OCI-LY1 (cell line): ENCODE results near the gene TRIP13.

Experiments used
- H2AFZ ChIP-seq: fragments of 200-600 bp; sonication (generic), shearing (Covaris generic); 2 replicates; pipeline ENCODE4 v1.6.0; 2014; ENCODE audit warnings: antibody characterized with exemption, mild to moderate bottlenecking, low read length
- H3F3A ChIP-seq: fragments of 200-600 bp; sonication (generic), shearing (Covaris generic); 2 replicates; pipeline ENCODE4 v1.6.0; 2014; ENCODE audit warnings: mild to moderate bottlenecking, antibody characterized with exemption, low read length, moderate library complexity; ENCODE audit not compliant: insufficient read depth
- H3K27ac ChIP-seq: fragments of 200-600 bp; sonication (generic); 2 replicates; pipeline ENCODE4 v1.5.1; 2014; ENCODE audit warnings: low read length, mixed run types, mild to moderate bottlenecking, low read depth; ENCODE audit not compliant: poor library complexity, severe bottlenecking
- H3K27me3 ChIP-seq: fragments of 200-600 bp; sonication (generic); 2 replicates; pipeline ENCODE4 v1.6.0; 2014; ENCODE audit warnings: antibody characterized with exemption, mild to moderate bottlenecking, low read length, moderate library complexity; ENCODE audit not compliant: insufficient read depth
- H3K36me3 ChIP-seq: fragments of 200-600 bp; sonication (generic); 2 replicates; pipeline ENCODE4 v1.6.1; 2014; ENCODE audit warnings: mild to moderate bottlenecking, antibody characterized with exemption, low read length, moderate library complexity, mixed read lengths; ENCODE audit not compliant: insufficient read depth
- H3K4me1 ChIP-seq: fragments of 200-600 bp; sonication (generic); 2 replicates; pipeline ENCODE4 v1.5.1; 2014; ENCODE audit warnings: mild to moderate bottlenecking, low read length, moderate library complexity; ENCODE audit not compliant: insufficient read depth, severe bottlenecking
- H3K4me2 ChIP-seq: fragments of 200-600 bp; sonication (generic), shearing (Covaris generic); 2 replicates; pipeline ENCODE4 v1.6.1; 2014; ENCODE audit warnings: low read length
- H3K4me3 ChIP-seq: fragments of 200-600 bp; sonication (generic); 2 replicates; pipeline ENCODE4 v1.5.1; 2014; ENCODE audit warnings: low read length, low read depth, mild to moderate bottlenecking, mixed read lengths; ENCODE audit not compliant: poor library complexity, severe bottlenecking
- H3K79me2 ChIP-seq: fragments of 200-600 bp; shearing (Covaris generic); 2 replicates; pipeline ENCODE4 v1.6.1; 2016; ENCODE audit warnings: mixed run types, low read length, mixed read lengths; ENCODE audit not compliant: insufficient read depth
- H3K9ac ChIP-seq: fragments of 200-600 bp; sonication (generic), shearing (Covaris generic); 2 replicates; pipeline ENCODE4 v1.6.1; 2014; ENCODE audit warnings: mild to moderate bottlenecking, low read length, mixed read lengths
- H3K9me2 ChIP-seq: fragments of 200-600 bp; sonication (generic), shearing (Covaris generic); 2 replicates; pipeline ENCODE4 v1.6.1; 2014; ENCODE audit warnings: low read depth, mild to moderate bottlenecking, low read length, mixed read lengths
- H3K9me3 ChIP-seq: fragments of 200-600 bp; shearing (Covaris generic); 2 replicates; pipeline ENCODE4 v1.6.1; 2014; ENCODE audit warnings: low read length, mixed read lengths
- H4K20me1 ChIP-seq: fragments of 200-600 bp; sonication (generic), shearing (Covaris generic); 2 replicates; pipeline ENCODE4 v1.6.0; 2016; ENCODE audit warnings: mild to moderate bottlenecking, low read length; ENCODE audit not compliant: insufficient read depth
- EZH2 ChIP-seq: fragments of 200-600 bp; sonication (generic), shearing (Covaris generic); IDR thresholded peaks from 2 replicates; pipeline ENCODE4 v1.8.0; 2017; ENCODE audit warnings: borderline replicate concordance, mixed run types, mild to moderate bottlenecking, antibody characterized with exemption, low read length, moderate library complexity, mixed read lengths
- TF ChIP-seq, protein P1 (sequence below): fragments of 200-600 bp; sonication (generic), shearing (Covaris generic); IDR thresholded peaks from 2 replicates; pipeline ENCODE4 v1.5.1; 2017; ENCODE audit warnings: mild to moderate bottlenecking, antibody characterized with exemption, low read length, moderate library complexity, mixed read lengths

The TRIP13 gene

DNA sequence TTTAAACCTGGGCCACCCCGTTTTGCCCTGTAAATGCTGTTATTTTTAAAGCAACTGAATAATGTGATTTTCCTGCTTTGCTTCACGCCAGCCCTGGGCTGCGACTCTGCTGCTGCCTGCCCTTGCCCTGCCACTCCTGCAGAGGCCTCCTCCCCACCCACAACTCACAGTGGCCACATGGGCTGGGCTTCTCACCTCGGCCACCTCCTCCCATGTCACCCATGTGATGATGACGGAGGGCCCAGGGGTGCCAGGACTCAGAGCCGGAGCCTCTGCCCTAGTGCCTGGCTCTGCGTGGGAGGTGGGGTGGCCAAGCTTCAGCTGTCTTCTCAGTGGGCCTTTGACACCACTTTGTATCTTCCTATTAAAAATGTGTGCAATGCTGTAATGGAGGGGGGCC lies 67.9 kb downstream of the TRIP13 start:
- Histone ChIP-seq H3K4me1 (peaks cover 19% of the 10 kb centered on the region), H3F3A (no peaks in the 10 kb centered on the region), H3K4me3 (no peak overlapping the region), H3K9me2 (no peaks in the 10 kb centered on the region), H2AFZ (no peak overlapping the region), H3K79me2 (no peaks in the 10 kb centered on the region), H3K27me3 (no peaks in the 10 kb centered on the region), H3K9me3 (no peaks in the 10 kb centered on the region), H3K9ac (no peak overlapping the region), H4K20me1 (no peaks in the 10 kb centered on the region), H3K36me3 (no peaks in the 10 kb centered on the region), H3K27ac (no peak overlapping the region), H3K4me2 (no peak overlapping the region)
- no peak for TF ChIP-seq EZH2
- TF ChIP-seq, protein P1, sequence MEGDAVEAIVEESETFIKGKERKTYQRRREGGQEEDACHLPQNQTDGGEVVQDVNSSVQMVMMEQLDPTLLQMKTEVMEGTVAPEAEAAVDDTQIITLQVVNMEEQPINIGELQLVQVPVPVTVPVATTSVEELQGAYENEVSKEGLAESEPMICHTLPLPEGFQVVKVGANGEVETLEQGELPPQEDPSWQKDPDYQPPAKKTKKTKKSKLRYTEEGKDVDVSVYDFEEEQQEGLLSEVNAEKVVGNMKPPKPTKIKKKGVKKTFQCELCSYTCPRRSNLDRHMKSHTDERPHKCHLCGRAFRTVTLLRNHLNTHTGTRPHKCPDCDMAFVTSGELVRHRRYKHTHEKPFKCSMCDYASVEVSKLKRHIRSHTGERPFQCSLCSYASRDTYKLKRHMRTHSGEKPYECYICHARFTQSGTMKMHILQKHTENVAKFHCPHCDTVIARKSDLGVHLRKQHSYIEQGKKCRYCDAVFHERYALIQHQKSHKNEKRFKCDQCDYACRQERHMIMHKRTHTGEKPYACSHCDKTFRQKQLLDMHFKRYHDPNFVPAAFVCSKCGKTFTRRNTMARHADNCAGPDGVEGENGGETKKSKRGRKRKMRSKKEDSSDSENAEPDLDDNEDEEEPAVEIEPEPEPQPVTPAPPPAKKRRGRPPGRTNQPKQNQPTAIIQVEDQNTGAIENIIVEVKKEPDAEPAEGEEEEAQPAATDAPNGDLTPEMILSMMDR = no peak

DNA sequence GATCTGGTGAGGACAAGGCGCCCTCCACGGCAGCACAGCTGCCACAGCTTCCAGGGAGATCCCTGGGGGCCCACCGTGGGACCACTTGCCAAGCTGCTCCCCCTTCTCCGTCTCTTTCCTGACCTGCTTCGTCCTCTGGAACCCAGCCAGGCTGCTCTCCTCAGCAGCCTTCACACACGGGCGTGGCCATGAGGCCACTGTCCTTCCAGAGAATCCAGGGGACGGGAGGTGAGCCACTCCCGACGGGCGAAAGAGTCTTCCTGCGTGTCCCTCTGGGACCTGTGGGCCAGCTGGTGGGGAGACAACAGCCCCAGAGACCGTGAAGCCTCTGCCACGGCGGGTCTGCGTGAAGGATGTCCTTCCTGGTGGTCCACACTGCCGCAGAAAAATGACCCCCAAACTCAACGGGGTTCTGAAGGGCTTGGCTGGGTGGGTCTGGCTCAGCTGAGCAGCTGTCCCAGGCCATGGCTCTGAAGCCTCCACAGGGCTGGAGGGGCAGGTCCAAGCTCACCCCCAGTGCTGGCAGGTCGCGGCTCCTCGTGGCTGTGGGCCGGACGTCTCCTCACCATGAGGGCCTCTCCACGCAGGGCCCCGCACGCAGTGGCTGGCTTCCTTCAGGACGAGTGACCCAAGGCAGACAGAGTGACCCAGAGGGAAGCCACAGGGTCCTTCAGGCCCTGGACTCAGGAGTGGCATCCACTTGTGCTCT lies 68.5 kb downstream of the TRIP13 start:
- H3K27ac ChIP-seq = no peak overlapping the region
- peaks cover 19% of the 10 kb centered on the region for H3K4me1 ChIP-seq
- no peaks in the 10 kb centered on the region for H3K9me3 ChIP-seq
- H3K79me2 ChIP-seq = no peaks in the 10 kb centered on the region
- no peak overlapping the region for H3K4me2 ChIP-seq
- H4K20me1 ChIP-seq = no peaks in the 10 kb centered on the region
- no peaks in the 10 kb centered on the region for H3K9me2 ChIP-seq
- no peak overlapping the region for H2AFZ ChIP-seq
- no peaks in the 10 kb centered on the region for H3K36me3 ChIP-seq
- H3F3A ChIP-seq = no peaks in the 10 kb centered on the region
- TF ChIP-seq, protein P1 = no peak
- TF ChIP-seq EZH2 = no peak
- no peaks in the 10 kb centered on the region for H3K27me3 ChIP-seq
- no peak overlapping the region for H3K9ac ChIP-seq
- no peak overlapping the region for H3K4me3 ChIP-seq

DNA sequence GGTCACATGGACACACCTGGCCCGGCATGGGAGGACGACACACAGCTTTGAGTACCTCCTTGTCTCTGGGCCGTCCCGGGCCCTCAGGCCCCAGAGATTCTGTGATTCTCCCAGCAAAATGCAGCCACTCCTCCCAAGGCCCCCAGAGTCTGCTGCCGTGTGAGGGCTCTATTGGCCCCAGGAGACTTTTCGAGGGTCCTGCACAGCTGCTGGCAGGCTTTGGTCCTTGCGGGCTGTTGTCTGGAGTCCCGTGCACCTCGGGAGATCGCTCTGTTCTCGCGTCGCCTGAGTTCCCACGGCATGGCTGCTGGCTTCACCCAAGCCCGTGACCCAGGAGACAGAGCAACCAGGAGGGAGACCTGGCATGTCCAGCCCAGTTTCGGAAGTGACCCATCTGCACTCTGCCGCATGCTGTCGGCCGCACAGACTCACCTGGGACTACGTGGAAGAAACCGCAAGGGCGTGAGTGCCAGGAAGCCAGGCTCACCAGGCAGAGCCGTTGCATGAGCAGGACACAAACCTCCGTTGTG lies 69.1 kb downstream of the TRIP13 start:
- H4K20me1 ChIP-seq = no peaks in the 10 kb centered on the region
- H3F3A ChIP-seq = no peaks in the 10 kb centered on the region
- H3K4me3 ChIP-seq = no peak overlapping the region
- H3K27me3 ChIP-seq = no peaks in the 10 kb centered on the region
- no peak overlapping the region for H2AFZ ChIP-seq
- H3K4me2 ChIP-seq = no peak overlapping the region
- no peaks in the 10 kb centered on the region for H3K9me2 ChIP-seq
- H3K4me1 ChIP-seq = peaks cover 19% of the 10 kb centered on the region
- H3K9ac ChIP-seq = no peak overlapping the region
- no peaks in the 10 kb centered on the region for H3K79me2 ChIP-seq
- H3K9me3 ChIP-seq = no peaks in the 10 kb centered on the region
- H3K36me3 ChIP-seq = no peaks in the 10 kb centered on the region
- no peak for TF ChIP-seq EZH2
- TF ChIP-seq, protein P1 = no peak
- no peak overlapping the region for H3K27ac ChIP-seq
